EL (cell line): ENCODE results near the gene ZNF43.
"Not testable (repeated sequence)": the region's sequence is repeated elsewhere in the genome, so short reads cannot be mapped to it uniquely, and the experiment has no call there.

Experiments
- DNase-seq: peaks from one replicate; pipeline ENCODE4 v3.0.0-alpha.2; 2016

ZNF43 gene

DNA sequence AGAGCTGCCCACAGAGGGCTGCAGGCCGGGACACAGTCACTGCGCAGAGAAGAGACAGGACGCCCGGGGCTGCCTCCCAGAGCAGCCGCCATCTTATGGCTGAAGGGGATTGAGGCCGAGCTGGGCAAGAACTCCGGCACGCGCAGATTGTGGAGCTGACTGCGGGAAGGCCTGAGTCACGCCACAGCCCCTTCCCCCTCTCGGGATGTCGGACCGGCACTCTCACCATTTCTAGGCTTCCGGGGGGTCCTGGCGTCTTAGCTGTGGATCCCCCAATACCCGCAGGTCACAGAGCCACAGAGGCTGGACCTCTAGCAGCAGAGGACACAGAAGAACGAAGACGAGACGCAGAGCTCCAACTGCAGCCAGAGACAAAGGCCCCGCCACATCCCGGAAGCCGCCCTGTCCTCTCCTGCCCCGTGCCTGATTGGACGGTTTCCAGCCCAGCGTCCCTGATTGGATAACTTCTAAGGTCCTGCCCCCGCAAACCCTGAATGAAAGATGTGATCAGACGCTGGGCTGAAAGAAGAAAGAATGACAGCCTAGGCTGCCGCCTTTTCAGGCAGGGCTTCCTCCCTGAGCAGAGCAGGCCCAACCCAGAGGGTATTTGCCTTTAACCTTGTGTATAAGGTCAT lies at the start of gene ZNF43:
Gene ZNF43, minus strand, starts transcription at position 373 of the 635 bp plus-strand sequence. Its CDS starts 144 bp downstream, at position 229.
- DNase-seq = peak; percentile 97

DNA sequence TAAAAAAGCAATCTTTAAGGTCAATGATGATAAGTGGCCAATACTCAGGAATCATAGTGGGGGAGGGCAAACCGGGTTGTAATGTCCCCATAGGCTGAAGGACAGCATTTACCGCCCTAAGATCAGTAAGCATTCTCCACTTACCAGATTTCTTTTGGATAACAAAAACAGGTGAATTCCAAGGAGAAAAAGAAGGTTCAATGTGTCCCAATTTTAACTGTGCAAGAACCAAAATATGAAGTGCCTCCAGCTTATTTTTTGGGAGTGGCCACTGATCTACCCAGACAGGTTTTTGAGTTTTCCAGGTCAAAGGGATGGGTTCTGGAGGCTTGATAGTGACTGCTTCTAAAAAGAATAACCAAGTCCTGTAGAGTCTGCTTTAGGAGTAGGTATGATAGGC lies 49.5 kb upstream of the ZNF43 start:
- DNase-seq = not testable (repeated sequence)

DNA sequence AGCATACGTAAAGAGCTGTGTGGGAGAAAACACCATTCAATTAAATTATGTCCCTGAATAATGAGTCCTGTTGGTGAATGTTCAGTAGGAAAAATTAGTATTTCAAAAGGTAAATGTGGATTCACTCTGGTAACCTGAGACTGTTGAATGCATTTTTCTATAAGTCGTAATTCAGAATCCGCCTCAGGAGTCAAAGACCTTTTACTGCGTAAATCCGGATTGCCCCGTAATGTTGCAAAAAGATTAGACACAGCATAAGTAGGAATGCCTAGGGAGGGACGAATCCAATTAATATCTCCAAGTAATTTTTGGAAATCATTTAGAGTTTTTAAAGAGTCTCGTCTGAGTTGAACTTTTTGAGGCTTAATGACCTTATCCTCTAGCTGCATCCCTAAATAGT lies 48.8 kb upstream of the ZNF43 start:
- not testable (repeated sequence) for DNase-seq

DNA sequence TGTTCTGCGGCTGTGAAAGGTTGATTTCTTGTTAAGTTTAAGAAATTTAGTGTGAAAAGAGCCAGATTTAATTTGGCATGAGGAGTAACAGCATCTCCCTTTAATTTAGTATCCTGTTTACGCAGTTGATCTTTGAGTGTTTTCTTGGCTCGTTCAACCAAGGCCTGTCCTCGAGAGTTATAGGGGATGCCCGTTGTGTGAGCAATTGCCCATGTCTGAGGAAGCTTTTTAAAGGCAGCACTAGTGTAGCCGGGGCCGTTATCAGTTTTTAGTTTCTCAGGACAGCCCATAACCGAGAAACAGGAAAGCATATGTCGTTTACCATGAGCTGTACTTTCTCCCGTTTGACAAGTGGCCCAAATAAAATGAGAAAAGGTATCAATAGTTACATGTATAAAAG lies 47.5 kb upstream of the ZNF43 start:
- no peak for DNase-seq

DNA sequence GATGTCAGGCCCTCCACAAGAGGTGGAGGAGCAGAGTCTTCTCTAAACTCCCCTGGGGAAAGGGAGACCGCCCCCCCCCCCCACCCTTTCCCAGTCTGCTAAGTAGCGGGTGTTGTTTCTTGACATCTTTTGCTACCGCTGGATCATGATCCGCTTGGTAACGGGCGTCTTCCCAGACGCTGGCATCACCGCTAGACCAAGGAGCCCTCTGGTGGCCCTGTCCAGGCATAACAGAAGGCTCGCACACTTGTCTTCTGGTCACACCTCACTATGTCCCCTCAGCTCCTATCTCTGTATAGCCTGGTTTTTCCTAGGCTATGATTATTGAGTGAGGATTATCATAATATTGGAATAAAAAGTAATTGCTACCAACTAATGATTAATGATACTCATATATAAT lies 44.8 kb upstream of the ZNF43 start:
- not testable (repeated sequence) for DNase-seq

DNA sequence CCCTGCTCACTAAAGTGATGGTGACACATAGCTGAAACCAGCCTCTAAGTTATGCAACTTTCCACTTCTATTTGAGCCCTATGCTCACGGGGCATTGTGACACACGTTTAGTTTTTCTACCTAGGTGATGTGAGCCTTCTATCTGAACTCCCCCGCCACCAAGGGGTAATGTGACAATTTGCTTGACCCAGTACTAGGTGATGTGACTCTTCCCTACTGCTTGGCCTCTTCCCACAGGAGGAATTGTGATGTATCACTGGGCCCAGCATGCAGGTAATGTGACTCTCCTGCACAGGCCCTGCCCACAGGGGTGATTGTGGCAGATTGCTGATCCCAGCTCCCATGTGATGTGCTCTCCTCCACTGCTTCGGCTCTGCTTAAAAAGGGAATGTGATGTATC lies 42.7 kb upstream of the ZNF43 start:
- no peak for DNase-seq

DNA sequence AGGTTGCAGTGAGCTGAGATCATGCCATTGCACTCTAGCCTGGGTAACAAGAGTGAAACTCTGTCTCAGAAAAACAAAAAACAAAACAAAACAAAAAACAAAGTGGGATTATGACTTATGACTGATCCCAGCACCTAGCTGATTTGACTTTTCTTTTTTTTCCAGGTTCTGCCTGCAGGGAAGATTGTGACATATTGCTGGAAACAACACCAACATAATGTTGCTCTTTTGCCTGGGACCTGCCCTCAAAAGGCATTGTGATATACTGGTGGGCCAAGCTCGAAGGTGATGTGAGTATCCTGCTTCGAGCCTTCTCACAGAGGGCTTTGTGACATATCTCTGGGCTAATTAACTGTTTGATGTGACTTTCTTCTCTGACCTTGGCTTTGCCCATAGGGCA lies 42.0 kb upstream of the ZNF43 start:
- no peak for DNase-seq

DNA sequence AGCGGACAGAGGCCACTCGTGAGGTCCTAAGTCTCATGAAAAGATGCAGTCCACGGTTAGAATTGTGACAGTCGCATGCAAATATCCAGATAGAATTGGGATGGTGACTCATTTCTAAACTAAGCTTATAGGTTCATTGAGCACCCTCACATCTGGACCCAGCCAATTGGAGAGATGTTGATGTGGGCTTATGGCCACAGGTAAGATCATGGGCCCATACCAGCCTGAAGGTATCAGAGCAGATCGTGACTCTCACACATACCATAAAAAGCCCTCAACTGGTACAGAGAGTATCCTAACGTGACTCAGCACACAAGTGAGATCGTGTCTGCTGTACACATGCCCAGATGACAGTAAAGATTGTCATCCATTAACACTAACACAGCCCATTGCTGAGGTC lies 40.6 kb upstream of the ZNF43 start:
- not testable (repeated sequence) for DNase-seq

DNA sequence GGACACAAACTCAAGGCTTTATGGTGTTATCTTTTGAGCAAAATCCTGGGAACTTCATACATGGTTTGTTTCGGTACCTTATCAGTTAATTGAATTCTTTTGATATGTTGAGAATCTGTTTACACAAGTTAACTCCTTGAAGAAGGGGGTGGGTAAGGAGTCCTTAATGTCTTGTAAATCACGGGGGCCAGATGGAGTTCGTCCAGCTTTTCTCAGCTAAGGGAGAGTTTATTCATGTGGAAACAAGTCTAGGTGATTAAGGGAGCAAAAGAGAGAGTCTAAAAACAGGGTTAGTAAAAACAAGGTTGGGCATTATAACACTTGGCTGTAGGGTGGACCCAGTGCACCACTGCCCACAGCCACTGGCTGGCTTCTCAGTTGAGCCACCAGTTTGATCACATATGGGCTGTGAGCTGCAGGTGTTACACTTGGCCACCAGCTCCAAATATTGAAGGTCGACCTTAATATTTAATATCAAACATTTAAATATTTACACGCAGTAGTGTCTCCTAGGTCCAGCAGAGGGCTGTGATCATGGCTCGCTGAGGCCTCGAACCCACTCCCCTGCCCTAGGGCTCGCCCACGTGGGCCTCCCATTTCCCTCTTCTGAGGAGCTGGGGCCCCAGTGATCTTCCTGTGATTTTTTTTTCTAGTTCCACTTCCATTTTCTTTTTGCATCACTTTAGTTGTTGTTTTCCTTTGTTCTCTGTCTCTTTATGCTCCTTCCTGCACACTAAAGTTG lies 21.0 kb upstream of the ZNF43 start:
- DNase-seq = no peak

DNA sequence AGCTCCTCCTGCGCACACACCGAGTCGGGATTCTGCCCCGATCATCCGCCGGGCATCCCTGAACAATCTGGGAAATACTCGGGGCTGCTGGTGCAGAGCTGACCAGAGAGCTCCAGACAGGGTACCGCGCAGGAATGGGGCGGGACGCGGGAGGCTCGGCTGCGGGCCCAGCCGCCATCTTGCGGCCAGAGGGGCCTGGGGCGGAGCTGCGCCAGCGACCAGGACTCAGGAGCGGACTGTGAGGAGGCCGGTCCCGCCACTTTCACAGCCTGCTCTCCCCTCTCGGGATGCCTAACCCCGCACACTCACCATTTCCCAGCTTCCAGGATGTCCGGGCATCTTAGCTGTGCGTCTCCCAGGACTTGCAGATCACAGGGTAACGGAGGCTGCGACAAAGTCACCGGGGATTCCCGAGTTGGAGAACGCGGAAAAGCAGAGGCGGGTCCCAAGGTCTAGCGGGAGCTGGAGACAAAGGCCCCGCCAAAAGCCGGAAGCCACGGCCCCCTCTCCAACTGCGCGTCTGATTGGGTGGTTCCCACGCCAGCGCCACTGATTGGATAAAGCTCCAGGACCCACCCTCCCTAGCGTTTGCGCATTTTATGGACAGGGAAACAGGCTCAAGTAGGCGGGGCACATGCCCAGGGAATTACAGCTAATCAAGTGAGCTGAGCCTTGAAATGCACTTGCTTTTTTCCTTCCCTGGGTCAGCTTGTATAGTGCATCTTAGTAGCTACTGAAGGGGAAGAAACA lies 15.8 kb upstream of the ZNF43 start:
- DNase-seq = peak; percentile 97

DNA sequence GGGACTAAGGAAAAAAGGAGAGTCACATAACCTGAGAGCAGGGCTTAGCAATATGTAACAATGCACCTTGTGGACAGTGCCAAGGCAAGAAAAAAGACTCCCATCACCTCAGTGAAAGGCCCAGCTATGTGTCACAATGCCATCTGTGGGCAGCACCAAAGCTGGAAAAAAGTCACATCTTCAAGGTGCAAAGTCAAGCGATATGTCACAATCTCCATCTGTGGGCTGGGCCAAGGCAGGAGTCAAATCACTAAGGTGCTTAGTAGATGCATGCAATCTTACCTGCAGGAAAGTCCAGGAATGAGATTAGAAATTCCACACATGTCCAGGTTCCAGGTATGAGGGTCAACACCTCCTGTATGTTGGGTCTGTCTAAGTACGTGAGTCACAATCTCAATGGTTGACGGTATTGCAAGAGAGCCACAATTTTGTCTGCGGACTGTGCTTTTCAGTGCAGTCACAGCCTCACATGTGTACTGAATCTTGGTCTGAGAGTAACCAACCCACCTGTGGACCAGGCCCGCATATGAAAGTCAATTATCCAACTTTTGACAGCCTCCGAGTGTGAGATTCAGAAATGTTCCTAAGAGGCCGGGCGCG lies 14.8 kb upstream of the ZNF43 start:
- DNase-seq = peak; percentile 9

DNA sequence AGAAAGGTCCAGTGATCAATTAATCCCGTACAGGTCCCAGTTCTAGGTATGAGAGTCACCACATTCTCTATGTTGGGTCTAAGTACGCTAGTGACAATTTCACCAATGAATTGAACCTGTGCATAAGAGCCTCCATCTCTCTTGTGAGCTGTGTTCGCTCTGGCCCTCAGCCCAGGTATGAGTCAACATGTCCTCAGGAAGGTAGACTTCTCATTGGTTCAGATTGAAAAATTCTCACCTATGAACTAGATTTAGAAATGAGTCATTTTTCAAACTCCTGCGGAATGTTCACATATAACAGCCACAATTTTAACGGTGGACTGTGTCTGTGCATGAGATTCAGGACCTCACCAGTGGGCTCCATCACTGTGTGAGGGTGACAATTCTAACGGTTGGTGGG lies 12.7 kb upstream of the ZNF43 start:
- peak; percentile 55 for DNase-seq

DNA sequence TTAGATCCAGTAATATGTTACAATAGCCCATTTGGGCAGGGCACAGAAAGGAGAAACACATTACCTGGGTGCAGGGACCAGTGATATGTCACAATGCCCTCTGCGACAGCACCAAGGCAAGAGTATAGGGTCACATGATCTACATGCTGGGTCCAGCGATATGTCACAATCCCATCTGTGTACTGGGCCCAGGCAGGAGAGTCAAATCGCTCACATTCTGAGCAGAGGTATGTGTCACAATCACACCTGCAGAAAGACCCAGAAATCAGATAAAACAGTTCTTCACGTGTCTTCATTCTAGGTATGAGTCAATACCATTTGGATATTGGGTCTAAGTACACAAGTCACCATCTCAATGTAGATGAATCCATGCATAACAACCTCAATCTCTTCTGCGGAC lies 7.1 kb upstream of the ZNF43 start:
- DNase-seq = no peak

DNA sequence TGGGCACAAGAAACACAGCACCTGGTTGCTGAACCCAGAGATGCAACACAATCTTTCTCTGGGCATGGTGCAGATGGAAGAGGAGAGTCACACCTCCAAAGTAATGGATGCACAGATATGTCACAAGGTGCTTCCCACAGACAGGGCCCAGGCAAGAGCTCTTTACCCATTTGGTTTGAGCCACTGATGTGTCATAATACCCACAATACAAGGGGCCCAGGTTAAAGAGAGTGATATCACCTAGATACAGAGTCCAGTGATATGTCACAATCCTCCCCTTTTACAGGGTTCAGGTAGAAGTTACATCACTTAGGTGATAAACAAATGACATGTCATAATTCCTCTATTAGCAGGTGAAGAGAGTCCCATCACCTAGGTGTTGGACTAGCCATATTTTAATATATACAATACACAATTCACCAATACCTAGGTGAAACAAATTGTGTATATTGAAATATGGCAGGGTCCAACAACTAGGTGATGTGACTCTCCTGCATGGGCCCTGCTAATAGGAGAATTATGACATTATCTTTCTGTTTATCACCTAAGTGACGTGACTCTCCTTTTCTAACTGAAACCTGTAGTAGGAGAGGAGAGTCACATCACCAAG lies 5.6 kb upstream of the ZNF43 start:
- DNase-seq = no peak

DNA sequence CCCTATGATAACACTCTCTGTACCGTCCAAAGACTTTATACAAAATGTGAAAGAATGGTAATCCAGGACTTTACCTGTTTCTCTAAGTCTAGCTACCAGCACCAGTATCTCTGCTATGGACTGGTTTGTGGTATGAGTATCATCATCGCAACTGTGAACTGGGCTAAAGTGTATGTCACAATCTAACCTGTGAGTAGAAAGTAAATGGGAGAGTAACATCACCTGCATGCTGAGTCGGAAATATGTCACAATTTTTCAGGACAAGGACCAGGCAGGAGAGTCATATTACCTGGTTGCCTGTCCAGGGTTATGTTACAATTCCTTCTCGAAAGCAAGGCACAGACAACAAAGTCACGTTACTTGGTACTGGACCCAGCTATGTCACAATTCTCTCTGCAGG lies 5.1 kb upstream of the ZNF43 start:
- no peak for DNase-seq

DNA sequence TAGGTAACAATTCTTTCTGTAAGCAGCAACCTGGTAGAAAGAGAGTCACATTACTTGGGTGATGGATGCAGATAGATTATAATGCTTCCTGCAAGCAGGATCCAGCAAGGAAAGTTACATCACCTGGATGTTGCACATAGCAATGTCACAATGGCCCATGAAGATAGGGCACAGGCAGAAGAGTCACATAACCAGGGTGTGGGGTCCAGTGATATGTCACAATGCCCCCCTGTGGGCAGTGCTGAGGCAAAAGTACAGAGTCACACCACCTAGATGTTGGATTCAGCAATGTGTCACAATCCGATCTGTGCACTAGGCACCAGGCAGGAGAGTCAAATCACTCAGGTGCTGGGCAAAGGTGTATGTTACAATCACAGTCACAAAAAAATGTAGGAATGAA lies 4.0 kb upstream of the ZNF43 start:
- no peak for DNase-seq

DNA sequence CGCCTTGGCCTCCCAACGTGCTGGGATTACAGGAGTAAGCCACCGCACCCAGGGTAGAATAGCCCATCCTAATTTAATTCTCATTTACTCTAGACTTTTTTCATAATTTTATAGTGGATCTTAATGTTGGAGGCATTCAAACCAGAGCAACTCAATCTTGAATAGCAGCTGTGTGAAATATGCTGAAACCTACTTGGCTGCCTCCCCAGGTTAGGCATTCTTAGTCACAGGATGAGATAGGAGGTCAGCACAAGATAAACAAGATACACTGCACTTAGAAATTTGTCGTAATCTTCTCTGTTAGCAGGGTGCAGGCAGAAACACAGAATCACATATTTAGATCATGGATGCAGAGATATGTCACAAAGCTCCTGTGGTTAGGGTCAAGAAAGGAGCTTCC lies 2.7 kb upstream of the ZNF43 start:
- no peak for DNase-seq

DNA sequence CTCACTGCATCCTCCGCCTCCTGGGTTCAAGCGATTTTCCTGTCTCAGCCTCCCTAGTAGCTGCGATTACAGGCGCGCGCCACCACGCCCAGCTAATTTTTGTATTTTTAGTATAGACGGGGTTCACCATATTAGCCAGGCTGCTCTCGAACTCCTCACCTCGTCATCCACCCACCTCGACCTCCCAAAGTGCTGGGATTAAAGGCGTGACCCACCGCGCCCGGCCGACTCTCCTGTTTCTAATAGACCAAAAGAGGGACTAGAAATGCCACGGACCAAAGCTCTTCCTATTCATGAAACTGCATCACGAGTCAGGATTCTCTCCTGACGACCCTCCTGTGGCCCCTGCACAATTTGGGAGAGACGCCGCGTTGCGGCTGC lies 563 bp downstream of the ZNF43 start:
- no peak for DNase-seq

DNA sequence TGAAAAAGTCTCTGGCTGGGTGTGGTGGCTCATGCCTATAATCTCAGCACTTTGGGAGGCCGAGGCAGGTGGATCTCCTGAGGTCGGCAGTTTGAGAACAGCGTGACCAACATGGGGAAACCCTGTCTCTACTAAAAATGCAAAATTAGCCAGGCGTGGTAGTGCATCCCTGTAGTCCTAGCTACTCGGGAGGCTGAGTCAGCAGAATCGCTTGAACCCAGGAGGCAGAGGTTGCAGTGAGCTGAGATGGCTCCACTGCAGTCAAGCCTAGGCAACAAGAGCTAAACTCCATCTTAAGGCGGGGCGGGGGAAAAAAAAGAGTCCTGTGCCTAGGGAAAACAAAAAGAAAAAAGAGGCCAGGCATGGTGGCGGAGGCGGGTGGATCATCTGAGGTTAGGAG lies 2.2 kb downstream of the ZNF43 start:
- no peak for DNase-seq

DNA sequence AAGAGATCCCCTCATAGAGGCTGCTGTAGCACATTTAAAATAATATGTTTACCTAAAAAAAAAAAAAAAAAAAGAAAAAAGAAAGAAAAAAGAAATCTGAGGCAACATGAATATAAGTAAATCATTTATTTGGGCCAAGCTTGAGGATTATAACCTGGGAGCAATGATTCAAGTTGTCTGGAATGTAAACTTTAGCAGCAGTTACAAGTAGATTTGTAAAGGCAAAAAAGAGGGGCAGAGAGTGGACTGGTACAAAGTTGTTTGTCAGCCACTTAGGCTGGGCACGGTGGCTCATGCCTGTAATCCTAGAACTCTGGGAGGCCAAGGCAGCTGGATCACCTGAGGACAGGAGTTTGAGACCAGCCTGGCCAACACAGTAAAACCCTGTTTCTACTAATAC lies 11.3 kb downstream of the ZNF43 start:
- no peak for DNase-seq

DNA sequence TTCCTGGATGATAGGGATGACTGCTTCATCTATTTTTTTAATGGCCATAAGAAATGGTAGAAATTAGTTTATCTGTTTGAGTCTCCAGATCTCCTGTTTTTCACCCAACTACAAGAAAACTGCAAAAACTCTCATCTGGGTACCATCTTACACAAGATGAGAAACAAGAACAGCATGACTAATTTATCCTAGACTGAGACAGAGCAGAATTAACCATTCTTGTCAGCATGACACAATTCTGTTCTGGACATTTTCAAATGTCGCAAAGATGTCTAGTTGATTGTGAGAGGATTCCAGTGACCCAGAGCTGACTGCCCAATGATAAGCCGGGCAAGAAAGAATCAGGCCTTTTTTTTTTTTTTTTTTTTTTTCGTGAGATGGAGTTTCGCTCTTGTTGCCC lies 12.8 kb downstream of the ZNF43 start:
- DNase-seq = no peak

DNA sequence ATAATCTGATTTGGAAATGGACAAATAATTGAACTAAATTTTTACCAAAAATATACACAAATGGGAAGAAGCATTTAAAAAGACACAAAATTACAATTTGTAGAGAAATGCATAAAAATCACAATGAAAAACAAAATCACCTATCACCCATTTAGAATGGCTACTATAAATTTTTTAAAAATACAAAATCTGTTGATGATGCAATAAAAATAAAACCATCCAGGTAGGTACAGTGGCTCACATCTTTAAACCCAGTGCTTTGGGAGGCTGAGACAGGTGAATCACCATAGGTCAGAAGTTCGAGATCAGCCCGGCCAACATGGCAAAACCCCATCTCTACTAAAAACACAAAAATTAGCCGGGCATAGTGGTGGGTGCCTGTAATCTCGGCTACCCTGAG lies 23.5 kb downstream of the ZNF43 start:
- no peak for DNase-seq

DNA sequence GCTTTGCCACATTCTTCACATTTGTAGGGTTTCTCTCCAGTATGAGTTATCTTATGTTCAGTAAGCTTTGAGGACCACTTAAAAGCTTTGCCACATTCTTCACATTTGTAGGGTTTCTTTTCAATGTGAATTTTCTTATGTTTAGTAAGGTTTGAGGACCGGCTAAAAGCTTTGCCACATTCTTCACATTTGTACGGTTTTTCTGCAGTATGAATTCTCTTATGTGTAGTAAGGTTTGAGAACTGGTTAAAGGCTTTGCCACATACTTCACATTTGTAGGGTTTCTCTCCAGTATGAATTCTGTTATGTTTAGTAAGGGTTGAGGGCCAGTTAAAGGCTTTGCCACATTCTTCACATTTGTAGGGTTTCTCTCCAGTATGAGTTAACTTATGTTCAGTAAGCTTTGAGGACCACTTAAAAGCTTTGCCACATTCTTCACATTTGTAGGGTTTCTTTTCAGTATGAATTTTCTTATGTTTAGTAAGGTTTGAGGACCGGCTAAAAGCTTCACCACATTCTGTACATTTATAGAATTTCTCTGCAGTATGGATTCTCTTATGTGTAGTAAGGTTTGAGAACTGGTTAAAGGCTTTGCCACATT lies 27.5 kb downstream of the ZNF43 start:
- not testable (repeated sequence) for DNase-seq
